LNCAP (cell line): ENCODE measurements around the gene TIPRL.

Source experiments
- TF ChIP-seq, protein P1 (sequence below): fragments of 450-650 bp; IDR thresholded peaks from 2 replicates; pipeline ENCODE4 v1.5.1; 2017; ENCODE audit warnings: mild to moderate bottlenecking

The TIPRL gene

DNA sequence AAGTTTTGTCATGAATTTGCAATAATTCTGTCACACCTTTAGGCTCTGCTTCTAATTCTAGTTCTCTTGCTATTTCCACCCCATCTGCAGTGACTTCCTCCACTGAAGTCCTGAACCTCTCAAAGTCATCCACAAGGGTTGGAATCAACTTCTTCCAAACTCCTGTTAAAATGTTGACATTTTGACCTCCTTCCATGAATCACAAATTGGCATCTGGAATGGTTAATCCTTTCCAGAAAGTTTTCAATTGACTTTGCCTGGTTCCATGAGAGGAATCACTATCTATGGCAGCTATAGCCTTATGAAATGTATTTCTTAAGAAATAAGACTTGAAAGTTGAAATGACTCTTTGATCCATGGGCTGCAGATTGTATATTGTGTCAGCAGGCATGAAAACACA lies 27.3 kb downstream of the TIPRL start:
- TF ChIP-seq, protein P1, sequence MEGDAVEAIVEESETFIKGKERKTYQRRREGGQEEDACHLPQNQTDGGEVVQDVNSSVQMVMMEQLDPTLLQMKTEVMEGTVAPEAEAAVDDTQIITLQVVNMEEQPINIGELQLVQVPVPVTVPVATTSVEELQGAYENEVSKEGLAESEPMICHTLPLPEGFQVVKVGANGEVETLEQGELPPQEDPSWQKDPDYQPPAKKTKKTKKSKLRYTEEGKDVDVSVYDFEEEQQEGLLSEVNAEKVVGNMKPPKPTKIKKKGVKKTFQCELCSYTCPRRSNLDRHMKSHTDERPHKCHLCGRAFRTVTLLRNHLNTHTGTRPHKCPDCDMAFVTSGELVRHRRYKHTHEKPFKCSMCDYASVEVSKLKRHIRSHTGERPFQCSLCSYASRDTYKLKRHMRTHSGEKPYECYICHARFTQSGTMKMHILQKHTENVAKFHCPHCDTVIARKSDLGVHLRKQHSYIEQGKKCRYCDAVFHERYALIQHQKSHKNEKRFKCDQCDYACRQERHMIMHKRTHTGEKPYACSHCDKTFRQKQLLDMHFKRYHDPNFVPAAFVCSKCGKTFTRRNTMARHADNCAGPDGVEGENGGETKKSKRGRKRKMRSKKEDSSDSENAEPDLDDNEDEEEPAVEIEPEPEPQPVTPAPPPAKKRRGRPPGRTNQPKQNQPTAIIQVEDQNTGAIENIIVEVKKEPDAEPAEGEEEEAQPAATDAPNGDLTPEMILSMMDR: no peak

DNA sequence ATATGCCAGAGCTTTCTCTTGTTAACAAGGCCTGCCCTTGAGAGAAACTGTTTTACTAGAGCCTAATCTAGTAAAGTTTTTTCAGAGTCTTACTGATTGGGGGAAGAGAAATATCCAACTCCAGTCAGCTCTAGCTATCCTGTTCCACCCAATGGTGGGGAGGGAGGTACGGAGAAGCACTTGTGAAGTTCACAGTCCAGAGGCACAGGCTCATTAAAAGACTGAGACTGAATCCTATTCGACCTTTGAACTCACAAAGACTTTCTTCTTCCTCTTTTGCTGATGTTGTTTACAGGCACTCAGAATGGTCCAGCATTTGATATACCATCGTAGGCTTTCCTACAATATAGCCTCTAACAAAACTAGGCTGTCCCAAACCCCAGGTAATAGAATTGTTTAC lies 31.6 kb downstream of the TIPRL start:
- TF ChIP-seq, protein P1: no peak

DNA sequence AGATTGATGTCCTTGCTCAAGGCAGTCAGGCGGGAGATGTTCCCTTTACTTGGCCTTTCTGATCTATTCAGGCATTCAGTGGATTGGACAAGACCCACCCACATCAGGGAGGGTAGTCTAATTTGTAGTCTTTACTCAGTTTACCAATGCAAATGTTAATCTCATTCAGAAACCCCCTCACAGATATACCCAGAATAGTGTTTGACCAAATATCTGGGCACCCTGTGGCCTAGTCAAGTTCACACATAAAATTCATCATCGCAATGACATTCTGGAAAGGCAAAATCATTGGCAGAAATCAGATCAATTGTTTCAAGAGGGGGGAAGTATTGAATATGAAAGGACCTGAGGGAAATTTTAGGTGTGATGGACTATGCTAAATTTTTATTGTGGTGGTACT lies 34.6 kb downstream of the TIPRL start:
- TF ChIP-seq, protein P1: no peak

- TF ChIP-seq, protein P1: no peak
Observed at GRCh38 chr1:168216171-168216570, 37.4 kb downstream of the TIPRL start.

DNA sequence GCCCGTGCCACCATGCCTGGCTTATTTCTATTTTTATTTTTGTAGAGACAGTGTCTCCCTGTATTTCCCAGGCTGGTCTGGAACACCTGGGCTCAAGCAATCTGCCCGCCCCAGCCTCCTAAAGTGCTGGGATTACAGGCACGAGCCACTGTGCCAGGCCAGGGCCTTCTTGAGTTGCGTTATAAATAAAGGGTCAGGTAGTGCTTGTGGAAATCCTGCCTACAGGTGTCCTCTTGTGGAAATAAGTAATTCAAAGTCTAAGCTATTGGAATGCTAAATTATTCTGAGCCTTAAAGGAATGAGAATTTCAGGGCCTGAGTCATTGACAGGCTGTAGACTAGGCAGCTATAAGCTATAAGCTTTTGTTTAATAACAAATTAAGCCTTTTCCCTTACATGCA lies 38.9 kb downstream of the TIPRL start:
- TF ChIP-seq, protein P1: no peak

DNA sequence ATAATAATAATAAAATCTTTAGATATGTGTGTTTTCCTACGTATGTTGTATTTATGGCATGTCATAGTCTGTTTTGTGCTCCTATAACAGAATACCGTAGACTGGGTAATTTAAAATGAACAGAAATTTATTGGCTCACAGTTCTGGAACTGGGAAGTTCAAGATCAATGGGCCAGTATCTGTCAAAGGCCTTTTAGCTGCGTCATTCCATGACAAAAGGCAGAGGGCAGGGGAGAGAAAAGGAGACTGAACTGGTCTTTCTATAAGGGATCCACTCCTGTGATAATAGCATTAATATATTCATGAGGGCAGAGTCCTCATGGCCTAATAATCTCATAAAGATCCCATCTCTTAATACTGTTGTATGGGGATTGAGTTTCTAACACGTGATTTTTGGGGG lies 39.9 kb downstream of the TIPRL start:
- TF ChIP-seq, protein P1: no peak

GRCh38 chr1:168220470-168220871 lies 41.7 kb downstream of the TIPRL start:
- TF ChIP-seq, protein P1: no peak

DNA sequence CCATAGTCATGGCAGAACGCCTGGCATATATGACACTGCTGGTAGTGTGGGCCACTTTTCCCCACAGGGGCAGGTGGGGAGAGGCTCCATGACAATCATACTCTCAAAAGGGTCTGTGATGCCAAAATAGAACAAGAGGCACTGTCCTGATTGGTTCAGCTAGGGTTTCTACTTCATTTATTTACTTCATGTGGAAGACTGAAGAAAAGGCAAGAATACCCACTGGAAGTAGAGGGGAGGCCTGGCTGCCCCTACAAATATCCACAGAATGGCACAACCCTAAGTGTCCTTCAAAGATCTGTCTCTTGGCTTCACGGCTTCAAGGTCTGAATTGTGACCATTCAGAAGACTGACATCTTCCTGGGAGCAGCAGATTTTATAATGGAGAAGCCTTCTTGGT lies 42.5 kb downstream of the TIPRL start:
- TF ChIP-seq, protein P1: no peak
